ENCODE data around the gene FMO3.

The FMO3 gene

GRCh38 chr1:171081314-171081753 is 9.4 kb upstream of the FMO3 start:
- peak; percentile 71 for TF ChIP-seq CTCF (conservative IDR thresholded peaks at IDR 0.05)
- H3K27ac ChIP-seq: no peak overlapping the region

DNA sequence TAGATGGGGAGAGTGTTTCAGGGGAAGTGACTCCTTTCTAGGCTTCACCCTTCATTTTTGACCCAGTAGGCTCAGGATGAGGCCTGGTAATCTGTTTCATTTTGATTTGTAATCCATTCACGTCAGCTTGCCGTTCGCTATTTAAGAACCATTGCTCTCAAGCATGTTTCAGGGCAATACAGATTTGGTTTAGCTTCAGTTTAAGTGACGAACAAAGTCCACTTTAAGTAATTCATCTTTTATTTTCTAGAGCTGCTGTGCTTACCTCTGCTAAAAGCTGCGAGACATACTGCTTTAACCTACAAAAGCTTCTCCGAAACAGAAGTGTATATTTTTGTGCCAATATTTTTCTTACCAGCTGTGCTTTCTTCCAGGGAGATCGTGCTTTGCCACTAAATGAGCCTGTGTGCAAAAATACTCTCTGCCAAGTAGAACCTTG is 8.9 kb upstream of the FMO3 start:
- no peak overlapping the region for H3K27ac ChIP-seq
- TF ChIP-seq CTCF (conservative IDR thresholded peaks at IDR 0.05): no peak

DNA sequence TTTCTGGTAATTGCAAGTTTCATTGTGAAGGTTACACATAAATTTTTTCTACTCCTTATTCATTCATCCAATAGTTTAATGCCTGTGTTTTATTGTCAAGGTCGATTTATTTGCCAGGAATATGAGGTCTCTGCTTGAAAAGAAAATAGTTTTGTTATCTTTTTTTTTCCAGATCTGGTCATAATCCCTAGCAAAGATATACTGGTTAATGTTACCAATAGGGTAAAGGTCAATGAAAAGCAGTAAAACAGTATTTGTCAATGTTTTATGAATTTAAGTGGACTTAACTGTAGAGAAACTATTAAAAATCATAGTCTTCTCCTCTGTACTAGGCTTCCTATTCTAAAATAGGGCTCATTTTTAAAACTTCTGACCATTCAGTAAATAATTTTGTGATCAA is 8.1 kb upstream of the FMO3 start:
- H3K27ac ChIP-seq: no peak overlapping the region
- no peak for TF ChIP-seq CTCF (conservative IDR thresholded peaks at IDR 0.05)

DNA sequence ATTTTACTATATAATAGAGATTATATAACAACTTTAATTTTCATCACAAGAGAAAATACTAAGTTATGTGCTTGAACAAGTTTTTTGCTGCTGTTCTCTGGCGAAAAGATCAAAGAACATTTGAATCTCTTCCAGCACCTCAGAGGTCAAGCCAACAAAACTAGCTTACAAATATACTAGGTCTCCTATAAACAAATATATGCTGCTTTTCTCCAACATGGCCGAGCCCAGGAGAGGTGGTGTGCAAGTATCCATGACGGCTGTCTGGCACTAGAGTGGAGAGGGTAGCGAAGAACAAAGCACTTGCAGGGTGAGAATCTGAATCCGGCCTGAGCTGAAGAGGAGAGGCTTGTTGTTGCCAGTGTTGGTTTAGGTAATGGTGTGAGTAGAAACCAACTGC is 7.5 kb upstream of the FMO3 start:
- no peak overlapping the region for H3K27ac ChIP-seq
- TF ChIP-seq CTCF (conservative IDR thresholded peaks at IDR 0.05): no peak

- H3K27ac ChIP-seq: no peak overlapping the region
- no peak for TF ChIP-seq CTCF (conservative IDR thresholded peaks at IDR 0.05)
These were observed 6.6 kb upstream of the FMO3 start for GRCh38 chr1:171084091-171084490.

DNA sequence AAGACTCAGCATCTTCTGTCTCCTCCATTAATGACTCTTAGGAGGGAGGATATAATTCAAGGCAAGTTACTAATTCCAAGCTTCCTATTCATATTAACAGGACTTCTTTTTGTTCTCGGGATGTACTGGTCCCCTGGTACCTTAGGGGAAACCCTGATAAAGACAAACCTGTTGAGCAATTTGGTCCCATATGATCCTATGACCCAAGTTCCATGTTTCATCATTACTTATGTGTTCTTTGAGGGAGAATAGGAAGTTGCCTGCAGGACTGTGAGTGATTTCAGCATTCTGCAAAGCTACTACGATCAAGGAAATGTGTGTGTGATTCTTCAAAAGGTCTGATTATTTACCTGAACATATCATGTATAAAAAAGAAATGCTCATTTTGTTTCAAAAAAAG is 5.8 kb upstream of the FMO3 start:
- TF ChIP-seq CTCF (conservative IDR thresholded peaks at IDR 0.05): no peak
- H3K27ac ChIP-seq: no peak overlapping the region

DNA sequence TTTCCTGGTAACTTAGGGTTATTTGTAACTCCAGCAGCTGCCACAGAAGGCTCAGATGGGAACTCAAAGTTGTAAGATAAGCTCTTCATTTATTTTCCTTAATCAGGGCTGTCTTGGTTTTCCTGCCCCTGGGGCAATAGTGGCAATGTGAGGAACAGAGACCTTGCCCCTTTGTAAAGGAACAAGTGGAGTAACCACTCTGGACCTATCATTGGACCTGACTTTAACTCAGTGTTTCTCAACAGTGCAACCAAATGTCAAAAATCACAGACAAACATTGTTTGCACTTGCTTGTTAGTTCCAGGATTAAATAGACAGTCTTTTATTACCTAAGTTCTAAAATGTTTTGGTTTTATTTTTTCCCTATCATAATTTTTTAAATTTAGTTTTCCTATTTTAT is 2.8 kb upstream of the FMO3 start:
- H3K27ac ChIP-seq: no peak overlapping the region
- no peak for TF ChIP-seq CTCF (conservative IDR thresholded peaks at IDR 0.05)

GRCh38 chr1:171103862-171104261 is 13.2 kb downstream of the FMO3 start:
- no peak for TF ChIP-seq CTCF (conservative IDR thresholded peaks at IDR 0.05)

More at GRCh38 chr1:171103862-171104261, 13.2 kb downstream of the FMO3 start:
- H3K27ac ChIP-seq: no peak overlapping the region

Measured in VCaP (cell line).